ENCODE measurements around the gene RNF44. TPM values are rescaled to one million over a fixed set of nuclear protein-coding genes. Genes with fewer than 3 reads are reported as not detected.

The RNF44 gene
- total RNA-seq, 4 donors from 2014 or later: 7.5 to 15.1 (median 9.8) TPM

GRCh38 chr5:176552332-176552869 is 15.2 kb upstream of the RNF44 start:
- TF ChIP-seq CTCF (IDR thresholded peaks at IDR 0.05; ENCODE audit: low read depth): no peak

- TF ChIP-seq CTCF (IDR thresholded peaks at IDR 0.05; ENCODE audit: low read depth): no peak
These were observed 13.2 kb upstream of the RNF44 start for GRCh38 chr5:176550275-176550831.

DNA sequence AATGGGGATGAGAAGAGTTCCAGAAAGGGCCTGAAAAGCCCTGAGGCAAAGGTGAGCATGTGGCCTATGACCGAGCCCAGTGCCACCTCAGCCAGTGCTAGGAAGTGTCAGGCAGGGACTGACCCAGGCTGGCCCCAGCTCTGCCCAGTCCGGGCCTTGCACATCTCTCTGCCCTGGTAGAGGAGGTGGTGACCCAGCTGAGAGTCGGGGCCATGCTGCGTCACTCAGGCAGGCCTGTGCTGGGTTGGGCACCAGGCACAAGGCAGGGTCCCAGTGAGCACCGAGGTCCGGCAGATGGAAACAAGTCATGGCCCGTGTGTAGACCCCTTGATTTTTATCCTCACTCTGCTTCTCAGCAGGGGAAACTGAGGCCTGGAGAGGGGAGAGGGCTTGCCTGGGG is 12.7 kb upstream of the RNF44 start:
- TF ChIP-seq CTCF (IDR thresholded peaks at IDR 0.05; ENCODE audit: low read depth): no peak

- no peak for TF ChIP-seq CTCF (IDR thresholded peaks at IDR 0.05; ENCODE audit: low read depth)
These were observed 11.8 kb upstream of the RNF44 start, which contains the start of gene CDHR2 for GRCh38 chr5:176548967-176549444. Gene CDHR2, plus strand, starts transcription at chr5:176549342. Its CDS starts 16,011 bp downstream, at chr5:176565353.

GRCh38 chr5:176547802-176548201 is 10.6 kb upstream of the RNF44 start:
- TF ChIP-seq CTCF (IDR thresholded peaks at IDR 0.05; ENCODE audit: low read depth): no peak

DNA sequence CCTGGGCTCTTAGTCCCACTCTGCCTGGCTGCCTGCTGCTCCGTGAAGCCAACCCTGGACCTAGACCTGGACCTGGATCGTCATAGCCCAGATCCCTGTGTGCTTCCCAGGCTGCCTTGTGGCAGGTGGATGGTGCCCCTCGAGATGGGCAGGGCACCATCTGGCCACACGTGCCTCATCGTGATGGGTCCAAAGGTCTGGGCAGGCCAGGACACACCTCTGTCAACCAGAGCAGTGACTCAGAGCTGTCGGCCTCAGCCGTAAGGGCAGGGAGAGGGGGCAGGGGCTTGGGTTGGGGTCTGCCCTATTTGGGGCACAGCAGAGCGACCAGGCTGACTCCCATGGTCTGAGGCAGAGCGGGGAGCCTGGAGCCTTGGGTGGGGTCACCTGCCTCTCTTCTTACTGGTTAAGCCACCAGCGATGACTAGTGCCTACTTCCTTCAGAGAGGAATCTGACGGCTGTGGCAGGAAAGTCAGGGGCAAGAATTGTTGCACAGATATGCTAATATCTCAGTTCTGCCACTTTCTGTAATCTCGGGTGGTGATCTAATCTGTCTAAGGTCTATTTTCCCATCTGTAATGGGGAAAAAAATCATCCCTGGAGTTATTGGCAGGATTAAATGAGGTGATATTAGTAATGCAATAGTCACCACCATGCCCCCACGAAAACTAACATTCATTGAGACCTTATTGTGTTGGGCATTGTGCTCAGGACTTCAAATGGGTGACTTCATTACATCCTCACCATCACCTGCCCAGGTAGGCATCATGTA is 8.7 kb upstream of the RNF44 start:
- TF ChIP-seq CTCF (IDR thresholded peaks at IDR 0.05; ENCODE audit: low read depth): no peak

- no peak for TF ChIP-seq CTCF (IDR thresholded peaks at IDR 0.05; ENCODE audit: low read depth)
These were observed 8.2 kb upstream of the RNF44 start for GRCh38 chr5:176545388-176545736.
